ENCODE data around the gene GPR85.

GRCh38 chr7:113093561-113093960, 6.9 kb upstream of the GPR85 start:
- TF ChIP-seq, protein P1, sequence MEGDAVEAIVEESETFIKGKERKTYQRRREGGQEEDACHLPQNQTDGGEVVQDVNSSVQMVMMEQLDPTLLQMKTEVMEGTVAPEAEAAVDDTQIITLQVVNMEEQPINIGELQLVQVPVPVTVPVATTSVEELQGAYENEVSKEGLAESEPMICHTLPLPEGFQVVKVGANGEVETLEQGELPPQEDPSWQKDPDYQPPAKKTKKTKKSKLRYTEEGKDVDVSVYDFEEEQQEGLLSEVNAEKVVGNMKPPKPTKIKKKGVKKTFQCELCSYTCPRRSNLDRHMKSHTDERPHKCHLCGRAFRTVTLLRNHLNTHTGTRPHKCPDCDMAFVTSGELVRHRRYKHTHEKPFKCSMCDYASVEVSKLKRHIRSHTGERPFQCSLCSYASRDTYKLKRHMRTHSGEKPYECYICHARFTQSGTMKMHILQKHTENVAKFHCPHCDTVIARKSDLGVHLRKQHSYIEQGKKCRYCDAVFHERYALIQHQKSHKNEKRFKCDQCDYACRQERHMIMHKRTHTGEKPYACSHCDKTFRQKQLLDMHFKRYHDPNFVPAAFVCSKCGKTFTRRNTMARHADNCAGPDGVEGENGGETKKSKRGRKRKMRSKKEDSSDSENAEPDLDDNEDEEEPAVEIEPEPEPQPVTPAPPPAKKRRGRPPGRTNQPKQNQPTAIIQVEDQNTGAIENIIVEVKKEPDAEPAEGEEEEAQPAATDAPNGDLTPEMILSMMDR (IDR thresholded peaks at IDR 0.05; ENCODE audit: poor library complexity) = no peak
- TF ChIP-seq EZH2 (IDR thresholded peaks at IDR 0.05; ENCODE audit: borderline replicate concordance) = no peak
- TF ChIP-seq EZH2phosphoT487 (IDR thresholded peaks at IDR 0.05; ENCODE audit: low read depth, severe bottlenecking, unreplicated experiment) = no peak
